KG1 (cell line): ENCODE measurements around the gene EPB41L3.

Experiments used
- DNase-seq: peaks from one replicate; lab custom pipeline; 2025; lab: John Stamatoyannopoulos, UW

The EPB41L3 gene

DNA sequence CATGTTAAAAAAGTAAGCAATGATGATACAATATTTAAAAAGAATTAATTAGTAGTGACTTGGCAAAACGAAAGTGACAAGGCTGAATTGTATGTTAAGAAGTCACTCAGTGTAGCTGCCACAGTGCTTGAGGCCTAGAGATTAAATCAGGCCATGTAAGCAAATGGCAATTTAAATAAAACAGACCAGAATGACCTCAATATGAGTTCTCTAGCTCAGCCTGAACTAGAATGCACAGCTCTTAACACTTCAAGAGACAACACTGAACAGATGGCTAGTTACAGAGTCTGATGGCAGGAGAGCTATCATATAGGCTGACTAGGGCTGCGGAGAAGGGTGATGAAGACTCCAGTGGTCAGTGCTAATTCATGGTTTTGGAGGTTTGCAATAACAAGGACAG lies 130.3 kb downstream of the EPB41L3 start:
- no peak for DNase-seq

- no peak for DNase-seq
Observed at GRCh38 chr18:5410582-5410981, 133.2 kb downstream of the EPB41L3 start.

GRCh38 chr18:5398269-5398668 lies 145.5 kb downstream of the EPB41L3 start:
- DNase-seq = no peak

DNA sequence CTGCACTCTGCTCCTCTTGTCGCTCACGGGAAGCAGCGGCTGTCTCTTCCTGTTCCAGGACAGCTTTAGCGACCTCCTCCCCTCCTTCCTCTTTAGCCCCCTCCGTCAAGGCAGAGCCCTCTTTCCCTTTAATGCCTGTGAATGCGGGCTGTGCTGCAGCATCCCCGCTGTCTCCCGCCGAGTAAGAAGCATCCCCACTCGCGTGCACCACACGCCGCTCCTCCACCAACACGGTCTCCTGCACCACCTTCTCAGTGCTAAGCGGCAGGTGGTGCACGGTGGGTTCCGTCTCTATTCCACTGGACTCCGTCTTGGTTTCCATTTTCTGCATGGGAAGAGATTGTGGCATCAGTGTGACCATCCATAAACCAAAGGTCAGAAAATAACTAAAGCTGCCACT lies 146.7 kb downstream of the EPB41L3 start:
- DNase-seq = no peak

DNA sequence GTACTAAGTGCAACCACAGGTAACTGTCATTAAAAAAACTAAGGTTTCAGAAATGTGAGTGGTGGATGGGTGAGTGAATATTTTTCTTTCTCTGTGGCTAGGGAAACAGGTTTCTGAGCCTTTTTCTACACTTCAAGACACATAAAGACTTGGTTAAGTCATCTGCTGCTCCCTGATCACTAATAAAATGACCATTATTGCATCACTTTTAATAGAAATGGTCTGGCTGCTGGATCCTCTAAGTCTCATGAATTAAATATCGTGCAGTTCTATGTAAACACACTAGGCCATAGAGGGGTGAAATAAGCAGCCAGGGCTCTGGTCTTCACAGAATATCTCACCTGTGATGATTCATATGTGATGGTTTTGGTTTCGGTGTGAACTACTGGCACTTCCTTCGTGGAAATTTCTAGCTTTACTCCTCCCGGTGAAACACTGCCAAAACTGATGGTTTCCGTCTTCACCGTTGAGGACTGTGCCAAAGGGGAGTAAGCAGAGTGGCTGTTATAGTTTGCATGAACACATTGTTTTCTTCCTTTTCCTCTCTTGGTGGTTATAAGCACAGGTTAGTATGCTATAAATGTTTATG lies 147.8 kb downstream of the EPB41L3 start:
- no peak for DNase-seq

DNA sequence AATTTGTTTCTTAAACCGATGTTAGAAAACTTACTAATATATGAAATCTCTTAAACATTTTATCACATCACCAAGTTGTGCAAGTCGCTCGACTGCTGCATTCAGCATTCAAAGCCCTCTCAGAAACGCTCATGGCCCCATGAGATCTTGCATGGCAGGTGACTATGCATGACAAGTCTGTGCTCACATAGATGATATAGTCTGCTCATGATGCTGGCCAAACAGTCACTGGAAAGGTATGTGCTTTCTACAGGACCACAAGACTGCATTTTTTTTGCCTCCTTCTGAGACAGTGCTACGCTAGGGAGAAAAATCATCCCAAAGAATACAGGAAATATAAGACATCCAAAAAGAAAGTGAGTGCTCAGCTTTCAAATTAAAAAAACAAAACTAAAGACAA lies 150.0 kb downstream of the EPB41L3 start:
- no peak for DNase-seq

GRCh38 chr18:5391409-5391808 lies 152.4 kb downstream of the EPB41L3 start:
- no peak for DNase-seq

- no peak for DNase-seq
Observed at GRCh38 chr18:5389356-5389755, 154.4 kb downstream of the EPB41L3 start.

DNA sequence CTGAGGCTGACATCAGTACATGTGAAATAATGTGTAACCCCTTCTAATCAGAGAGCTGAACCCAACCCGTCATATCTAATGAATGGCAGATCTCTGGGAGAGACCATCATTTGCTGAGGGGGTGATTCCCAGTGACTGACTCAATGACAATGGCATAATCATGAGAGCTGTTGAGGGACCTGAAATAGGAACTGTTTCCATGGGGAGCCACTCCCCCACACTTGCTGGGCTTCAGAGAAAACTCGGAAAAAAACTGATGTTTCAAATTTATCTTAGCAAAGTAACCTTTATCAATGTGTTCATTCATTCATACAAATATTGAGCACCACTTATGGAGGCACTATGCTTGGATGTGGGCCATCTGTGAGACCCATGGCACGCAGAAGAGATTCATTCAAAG lies 154.9 kb downstream of the EPB41L3 start:
- no peak for DNase-seq

- DNase-seq = no peak
Observed at GRCh38 chr18:5380586-5380985, 163.2 kb downstream of the EPB41L3 start.

DNA sequence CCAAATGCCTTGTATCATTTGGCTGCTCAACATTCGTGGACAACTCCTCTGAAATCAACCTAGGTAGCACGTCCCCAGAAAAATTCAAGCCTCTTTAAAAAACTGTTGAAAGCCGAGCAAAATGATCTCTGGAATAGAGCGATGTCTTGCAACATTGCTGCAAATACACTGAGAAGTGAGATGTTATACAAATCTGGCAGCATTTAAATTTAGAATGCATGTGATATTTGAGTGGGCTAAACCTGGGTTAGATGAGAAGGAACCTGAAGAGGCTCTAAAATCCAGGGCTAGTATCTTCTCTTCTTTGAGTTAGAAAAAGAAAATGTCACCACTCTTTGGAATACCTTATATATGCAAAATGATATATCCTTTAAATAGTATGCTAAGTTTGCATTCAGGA lies 166.8 kb downstream of the EPB41L3 start:
- no peak for DNase-seq

GRCh38 chr18:5370332-5370731 lies 173.5 kb downstream of the EPB41L3 start:
- no peak for DNase-seq

DNA sequence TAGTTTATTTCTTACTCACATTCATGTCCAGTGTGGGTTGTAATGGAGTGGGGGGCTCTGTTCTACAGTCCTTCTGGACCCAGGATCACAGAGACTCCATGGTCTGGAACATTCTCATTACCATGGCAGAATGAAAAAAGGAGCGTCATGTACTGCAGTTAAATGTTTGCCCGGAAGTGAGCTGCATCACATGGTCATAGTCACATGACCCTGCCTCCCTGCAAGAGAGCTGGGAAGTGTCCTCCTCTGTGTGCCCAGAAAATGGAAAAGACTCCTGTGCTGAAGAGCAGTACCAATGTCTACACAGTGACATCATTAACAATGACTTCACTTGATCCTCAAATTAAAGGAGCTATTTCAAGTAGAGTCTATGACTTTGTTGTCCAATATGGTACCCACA lies 174.3 kb downstream of the EPB41L3 start:
- no peak for DNase-seq

DNA sequence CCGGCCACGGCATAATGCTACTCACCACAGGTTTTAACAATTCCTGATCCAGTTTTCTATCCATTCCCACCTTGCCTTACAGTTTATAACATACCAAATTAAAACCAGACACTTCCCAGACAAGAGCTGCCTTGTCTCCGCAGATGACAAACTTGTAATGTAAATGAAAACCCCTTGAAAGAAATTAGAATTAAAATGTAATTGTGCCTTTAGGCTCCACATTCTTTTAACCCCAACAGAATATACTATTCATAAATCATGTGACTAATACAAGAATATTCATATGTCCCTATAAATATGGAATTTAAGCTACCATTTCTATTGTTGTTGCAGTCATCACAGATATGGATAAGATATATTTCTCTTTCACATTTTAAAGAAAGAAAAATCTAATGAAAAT lies 178.4 kb downstream of the EPB41L3 start:
- no peak for DNase-seq

DNA sequence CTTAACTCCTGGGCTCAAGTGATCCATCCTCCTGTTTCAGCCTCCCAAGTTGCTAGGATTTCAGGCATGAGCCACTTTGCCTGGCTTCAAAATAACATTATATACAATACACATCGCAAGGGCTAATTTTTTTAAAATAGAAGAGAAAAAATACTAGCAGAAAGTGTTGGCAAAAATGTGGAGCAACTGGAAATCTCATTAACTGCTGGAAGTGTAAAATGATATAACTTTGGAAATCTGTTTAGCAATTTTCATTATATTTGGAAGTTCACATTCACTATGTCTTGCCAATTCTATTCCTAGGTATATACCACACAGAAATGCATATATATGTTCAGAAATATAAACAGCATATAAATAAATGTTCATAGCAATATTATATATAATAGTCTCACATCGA lies 193.2 kb downstream of the EPB41L3 start:
- no peak for DNase-seq
